ENCODE measurements around the gene FBXO42.
"Not testable (repeated sequence)": the region's sequence is repeated elsewhere in the genome, so short reads cannot be mapped to it uniquely, and the experiment has no call there.

Gene FBXO42

DNA sequence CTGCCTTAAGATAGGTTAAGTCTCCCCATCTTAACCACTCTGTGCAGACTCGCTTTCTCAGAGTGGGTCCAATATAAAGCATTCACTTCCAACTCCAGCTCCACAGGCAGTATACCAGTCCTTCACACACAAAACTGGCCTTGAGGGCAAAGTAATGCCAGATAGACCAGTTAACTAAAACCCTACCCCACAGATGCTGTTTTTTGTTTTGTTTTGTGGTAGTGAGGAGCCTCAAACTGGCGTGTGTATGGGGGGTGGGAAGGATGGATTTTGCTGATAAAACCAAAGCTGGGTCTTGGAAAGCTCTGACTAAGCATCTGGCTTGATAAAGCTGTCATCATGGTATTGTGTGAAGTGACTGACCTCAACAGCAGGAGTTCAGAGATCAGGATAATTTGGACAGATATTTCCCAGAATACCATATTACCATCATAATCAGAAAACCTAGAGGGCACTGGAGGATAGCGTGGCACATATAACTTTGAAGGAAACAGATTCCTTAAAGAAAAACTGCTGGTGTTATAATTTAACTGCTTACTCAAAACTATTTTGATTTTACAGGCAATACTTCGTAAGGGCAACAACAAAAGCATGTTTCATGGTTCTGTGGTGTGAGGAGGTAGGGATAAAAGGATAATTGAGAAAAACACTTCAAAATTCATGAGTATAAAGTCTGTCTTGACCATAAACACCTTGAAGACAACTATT lies 85.7 kb downstream of the FBXO42 start:
- in situ Hi-C loops (cut with MboI; ENCODE audit: low pct_unique_long_range_greater_than_20kb, low sequenced_read_pairs, unreplicated experiment): no loop called here
- DNase-seq (ENCODE audit: low spot score): no peak
- TF ChIP-seq CTCF (IDR thresholded peaks at IDR 0.05; ENCODE audit: extremely low read depth, insufficient read depth, missing control alignments): no peak

- no peak for DNase-seq (ENCODE audit: low spot score)
- in situ Hi-C loops (cut with MboI; ENCODE audit: low pct_unique_long_range_greater_than_20kb, low sequenced_read_pairs, unreplicated experiment): no loop called here
- no peak for TF ChIP-seq CTCF (IDR thresholded peaks at IDR 0.05; ENCODE audit: extremely low read depth, insufficient read depth, missing control alignments)
These were observed 90.2 kb downstream of the FBXO42 start for GRCh38 chr1:16262067-16262466.

DNA sequence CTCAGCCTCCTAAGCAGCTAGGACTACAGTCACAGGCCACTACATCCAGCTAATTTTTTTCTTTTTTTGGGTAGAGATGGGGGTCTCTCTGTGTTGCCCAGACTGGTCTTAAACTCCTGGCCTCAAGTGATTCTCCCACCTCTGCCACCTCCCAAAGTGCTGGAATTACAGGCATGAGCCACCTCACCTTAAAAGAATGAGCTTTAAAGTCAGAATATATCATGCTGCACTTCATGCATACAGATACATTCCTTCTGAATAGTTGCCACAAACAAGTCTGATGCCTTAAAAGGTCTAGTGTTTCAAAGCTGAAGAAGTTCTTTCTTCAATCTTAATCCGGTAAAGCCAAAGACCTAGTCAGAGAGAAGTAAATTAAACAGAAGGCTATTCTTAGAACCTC lies 91.5 kb downstream of the FBXO42 start:
- no peak for TF ChIP-seq CTCF (IDR thresholded peaks at IDR 0.05; ENCODE audit: extremely low read depth, insufficient read depth, missing control alignments)
- in situ Hi-C loops (cut with MboI; ENCODE audit: low pct_unique_long_range_greater_than_20kb, low sequenced_read_pairs, unreplicated experiment): no loop called here
- DNase-seq (ENCODE audit: low spot score): no peak

DNA sequence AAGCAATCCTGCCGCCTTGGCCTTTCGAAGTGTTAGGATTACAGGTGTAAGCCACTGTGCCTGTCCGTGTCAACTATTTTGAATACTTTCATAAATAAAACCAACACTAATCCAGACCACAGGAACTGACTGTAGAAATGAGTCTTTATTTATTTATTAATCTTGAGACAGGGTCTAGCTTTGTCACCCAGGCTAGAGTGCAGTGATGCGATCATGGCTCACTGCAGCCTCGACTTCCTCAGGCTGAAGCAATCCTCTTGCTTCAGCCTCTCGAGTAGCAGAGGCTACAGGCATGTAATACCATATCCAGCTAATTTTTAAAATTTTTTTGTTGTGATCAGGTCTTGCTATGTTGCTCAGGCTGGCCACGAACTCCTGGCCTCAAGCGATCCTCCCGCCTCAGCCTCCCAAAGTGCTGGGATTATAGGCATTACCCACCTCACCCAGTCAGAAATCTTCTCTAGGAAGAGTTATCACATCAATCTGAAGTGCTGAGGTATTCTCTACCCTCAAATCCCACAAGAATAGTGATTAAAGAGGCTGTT lies 93.6 kb downstream of the FBXO42 start:
- in situ Hi-C loops (cut with MboI; ENCODE audit: low pct_unique_long_range_greater_than_20kb, low sequenced_read_pairs, unreplicated experiment): no loop called here
- TF ChIP-seq CTCF (IDR thresholded peaks at IDR 0.05; ENCODE audit: extremely low read depth, insufficient read depth, missing control alignments): no peak
- no peak for DNase-seq (ENCODE audit: low spot score)

GRCh38 chr1:16257968-16258367 lies 94.3 kb downstream of the FBXO42 start:
- no peak for TF ChIP-seq CTCF (IDR thresholded peaks at IDR 0.05; ENCODE audit: extremely low read depth, insufficient read depth, missing control alignments)
- DNase-seq (ENCODE audit: low spot score): no peak
- in situ Hi-C loops (cut with MboI; ENCODE audit: low pct_unique_long_range_greater_than_20kb, low sequenced_read_pairs, unreplicated experiment): no loop called here

GRCh38 chr1:16257556-16257955 lies 94.7 kb downstream of the FBXO42 start:
- DNase-seq (ENCODE audit: low spot score); in situ Hi-C loops (cut with MboI; ENCODE audit: low pct_unique_long_range_greater_than_20kb, low sequenced_read_pairs, unreplicated experiment): not testable (repeated sequence)

DNA sequence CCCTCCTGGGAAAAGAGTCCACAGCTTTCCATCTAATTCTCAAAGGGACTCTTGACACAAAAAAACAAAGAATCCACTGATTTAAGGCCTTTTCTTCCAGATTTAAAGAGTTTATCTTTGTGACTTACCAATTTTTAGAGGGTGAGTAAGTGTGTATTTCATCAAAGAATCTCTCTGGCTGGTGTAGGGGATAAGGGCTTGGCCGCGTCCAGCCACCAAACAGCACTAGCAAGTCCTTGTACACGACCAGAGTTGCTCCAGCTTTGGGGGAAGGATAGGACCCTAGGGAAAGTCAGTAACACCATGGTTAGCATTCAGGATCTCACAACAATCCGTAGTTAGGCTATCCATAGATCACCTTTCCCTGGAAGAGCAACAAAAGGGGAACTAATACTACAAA lies 95.8 kb downstream of the FBXO42 start:
- in situ Hi-C loops (cut with MboI; ENCODE audit: low pct_unique_long_range_greater_than_20kb, low sequenced_read_pairs, unreplicated experiment): no loop called here
- no peak for TF ChIP-seq CTCF (IDR thresholded peaks at IDR 0.05; ENCODE audit: extremely low read depth, insufficient read depth, missing control alignments)
- DNase-seq (ENCODE audit: low spot score): no peak
